CD4-positive, alpha-beta T cell (primary cell): ENCODE measurements around the gene MLYCD. TPM values are rescaled to one million over a fixed set of nuclear protein-coding genes. Genes with fewer than 3 reads are reported as not detected.

Source experiments
- ATAC-seq: fragments of 200-7000 bp; cut with Tn5 transposase; one replicate; pipeline ENCODE4 v1.10.0; 2022; ENCODE audit warnings: mild to moderate bottlenecking; ENCODE audit not compliant: poor library complexity
- CTCF ChIA-PET: fragments of 350-600 bp; sonication (Branson Sonifier 250); formaldehyde crosslinking; loops from one replicate; lab custom pipeline; 2021; ENCODE audit warnings: antibody characterized with exemption, inconsistent platforms; lab: Charles Lee
- POLR2A ChIA-PET: fragments of 350-600 bp; sonication (Branson Sonifier 250); formaldehyde crosslinking; loops from one replicate; lab custom pipeline; 2021; ENCODE audit warnings: antibody characterized with exemption, inconsistent platforms; lab: Charles Lee
- DNase-seq, 14 experiments: peaks; one replicate each; pipeline ENCODE4 v3.0.0-alpha.2; 2013 to 2020; ENCODE audit warnings: mixed read lengths in 2 of 14
- H3K27ac ChIP-seq, 2 donors: one replicate each; pipeline versions ENCODE4 v1.5.1 to v1.7.0; 2013; ENCODE audit warnings: low read length in 2 of 2, low read depth in 1 of 2, mild to moderate bottlenecking in 1 of 2
- H3K27me3 ChIP-seq, 2 experiments: 1 replicate in 1 of 2; 2 replicates in 1 of 2; pipeline versions ENCODE4 v1.6.1 to v1.7.0; 2013; ENCODE audit warnings: low read length in 2 of 2, control low read depth in 1 of 2, mild to moderate bottlenecking in 1 of 2, moderate library complexity in 1 of 2; ENCODE audit not compliant: insufficient read depth in 2 of 2, control insufficient read depth in 1 of 2
- H3K36me3 ChIP-seq: one replicate; pipeline ENCODE4 v1.6.1; 2013; ENCODE audit warnings: low read length, control low read depth; ENCODE audit not compliant: insufficient read depth
- H3K4me1 ChIP-seq: one replicate; pipeline ENCODE4 v1.6.1; 2013; ENCODE audit warnings: low read length, control low read depth; ENCODE audit not compliant: insufficient read depth
- H3K4me3 ChIP-seq: one replicate; pipeline ENCODE4 v1.5.1; 2013; ENCODE audit warnings: mild to moderate bottlenecking, low read length, moderate library complexity
- H3K9me3 ChIP-seq, 2 experiments: 1 replicate in 1 of 2; 2 replicates in 1 of 2; pipeline versions ENCODE4 v1.6.1 to v1.7.0; 2013; ENCODE audit warnings: low read length in 2 of 2, mild to moderate bottlenecking in 2 of 2, control low read depth in 1 of 2, moderate library complexity in 1 of 2; ENCODE audit not compliant: control insufficient read depth in 1 of 2, insufficient read depth in 1 of 2
- H3K27ac Mint-ChIP-seq: one replicate; pipeline ENCODE4 v1.8.0; 2020; ENCODE audit warnings: mixed read lengths
- H3K27me3 Mint-ChIP-seq: one replicate; pipeline ENCODE4 v1.8.0; 2021; ENCODE audit warnings: mixed read lengths
- H3K36me3 Mint-ChIP-seq: one replicate; pipeline ENCODE4 v1.8.0; 2021; ENCODE audit warnings: low read depth, mixed read lengths
- H3K4me1 Mint-ChIP-seq: one replicate; pipeline ENCODE4 v1.8.0; 2021; ENCODE audit warnings: low read depth, mixed read lengths
- H3K4me3 Mint-ChIP-seq: one replicate; pipeline ENCODE4 v1.8.0; 2020; ENCODE audit warnings: mild to moderate bottlenecking, mixed read lengths
- H3K9me3 Mint-ChIP-seq: one replicate; pipeline ENCODE4 v1.8.0; 2020; ENCODE audit warnings: mixed read lengths
- intact Hi-C, 2 experiments: fragments of 100-400 bp; cut with DNase I in 1 of 2; cut with micrococcal nuclease in 1 of 2; formaldehyde crosslinking; loops; one replicate each; pipeline versions ENCODE4 v1.15.1 to v1.9.0; 2023 to 2025; cut with DNase I, micrococcal nuclease
- total RNA-seq, 174 experiments: library from RNA in 2 of 174; stranded (reverse) in 2 of 174; gene quantifications; one replicate each; pipeline ENCODE4 v1.2.3 and lab custom pipeline; 2021 to 2026
- TF ChIP-seq, protein P1 (sequence below): fragments of 200-600 bp; IDR thresholded peaks from one replicate; pipeline ENCODE4 v1.8.0; 2022; ENCODE audit warnings: antibody characterized with exemption, mild to moderate bottlenecking

MLYCD gene
- total RNA-seq, 2 experiments from 2014 or later = 4.7 to 5.3 TPM

DNA sequence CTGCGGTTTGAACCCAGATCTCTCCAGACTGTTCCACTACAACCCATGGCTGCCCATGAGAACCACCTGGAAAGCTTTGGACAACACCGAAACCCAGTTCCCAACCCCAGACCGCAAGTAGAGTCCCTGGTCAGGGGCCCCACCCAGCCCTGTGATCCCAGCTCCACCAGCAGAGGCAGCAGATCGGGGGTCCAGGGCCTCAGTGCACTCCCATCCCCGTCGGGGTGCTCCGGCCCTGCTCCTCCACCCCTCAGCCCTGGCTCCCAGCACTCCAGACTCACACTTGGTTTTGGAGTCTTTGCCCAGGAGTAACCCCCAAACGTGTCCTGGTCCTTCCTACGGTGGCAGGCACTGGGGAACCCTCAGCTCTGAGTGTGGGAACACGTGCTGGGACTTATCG lies 33.4 kb downstream of the MLYCD start:
- H3K27ac ChIP-seq = no peak overlapping the region
- H3K9me3 ChIP-seq = no peaks in the 10 kb centered on the region
- Mint-ChIP-seq H3K4me1 (no peaks in the 10 kb centered on the region), H3K27ac (no peak overlapping the region), H3K4me3 (no peak overlapping the region), H3K9me3 (no peaks in the 10 kb centered on the region), H3K27me3 (no peaks in the 10 kb centered on the region), H3K36me3 (peaks cover 3% of the 10 kb centered on the region)
- no peak overlapping the region for H3K4me3 ChIP-seq
- POLR2A ChIA-PET = no interaction called here
- H3K4me1 ChIP-seq = no peaks in the 10 kb centered on the region
- H3K36me3 ChIP-seq = no peaks in the 10 kb centered on the region
- no peak for ATAC-seq
- CTCF ChIA-PET = no interaction called here
- intact Hi-C loops = no loop called here
- TF ChIP-seq, protein P1, sequence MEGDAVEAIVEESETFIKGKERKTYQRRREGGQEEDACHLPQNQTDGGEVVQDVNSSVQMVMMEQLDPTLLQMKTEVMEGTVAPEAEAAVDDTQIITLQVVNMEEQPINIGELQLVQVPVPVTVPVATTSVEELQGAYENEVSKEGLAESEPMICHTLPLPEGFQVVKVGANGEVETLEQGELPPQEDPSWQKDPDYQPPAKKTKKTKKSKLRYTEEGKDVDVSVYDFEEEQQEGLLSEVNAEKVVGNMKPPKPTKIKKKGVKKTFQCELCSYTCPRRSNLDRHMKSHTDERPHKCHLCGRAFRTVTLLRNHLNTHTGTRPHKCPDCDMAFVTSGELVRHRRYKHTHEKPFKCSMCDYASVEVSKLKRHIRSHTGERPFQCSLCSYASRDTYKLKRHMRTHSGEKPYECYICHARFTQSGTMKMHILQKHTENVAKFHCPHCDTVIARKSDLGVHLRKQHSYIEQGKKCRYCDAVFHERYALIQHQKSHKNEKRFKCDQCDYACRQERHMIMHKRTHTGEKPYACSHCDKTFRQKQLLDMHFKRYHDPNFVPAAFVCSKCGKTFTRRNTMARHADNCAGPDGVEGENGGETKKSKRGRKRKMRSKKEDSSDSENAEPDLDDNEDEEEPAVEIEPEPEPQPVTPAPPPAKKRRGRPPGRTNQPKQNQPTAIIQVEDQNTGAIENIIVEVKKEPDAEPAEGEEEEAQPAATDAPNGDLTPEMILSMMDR = no peak
- no peaks in the 10 kb centered on the region for H3K27me3 ChIP-seq
- no peak for DNase-seq

DNA sequence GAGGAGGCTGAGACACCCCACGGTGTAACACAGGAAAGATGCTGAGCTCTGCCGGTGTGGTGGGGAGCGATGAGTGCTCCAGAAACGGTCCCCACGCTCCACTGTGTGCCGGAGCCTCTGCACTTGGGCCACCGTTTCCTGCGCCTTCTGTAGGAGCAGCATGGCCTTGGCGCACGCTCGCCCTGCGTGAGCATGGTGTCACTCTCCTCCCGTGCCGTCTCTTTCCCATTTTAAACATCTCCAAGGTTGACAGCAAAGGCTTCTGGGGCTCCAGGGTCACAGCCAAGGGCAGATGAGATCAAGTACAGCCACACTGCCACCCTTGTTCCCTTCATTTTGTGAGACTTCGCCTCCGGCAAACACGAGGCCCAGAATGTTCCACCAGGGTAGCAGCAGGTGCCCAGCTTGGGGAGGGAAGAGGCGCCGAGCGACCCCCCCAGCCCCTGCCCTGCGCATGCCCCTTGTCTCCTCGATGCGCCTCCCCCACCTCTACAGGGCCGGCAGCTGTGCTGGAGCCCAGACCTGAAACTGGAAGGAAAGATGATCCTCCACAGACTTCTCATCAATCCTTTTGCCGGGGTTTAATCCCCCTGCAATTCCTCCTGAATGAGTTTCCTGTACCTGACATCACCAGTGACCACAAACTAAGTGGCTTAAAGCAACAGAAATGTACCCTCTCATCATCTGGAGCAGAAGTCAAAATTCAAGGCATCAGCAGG lies 34.2 kb downstream of the MLYCD start:
- DNase-seq (no peak), ATAC-seq (no peak)
- ChIA-PET CTCF (no interaction called here), POLR2A (no interaction called here)
- Histone ChIP-seq H3K36me3 (no peaks in the 10 kb centered on the region), H3K4me1 (no peaks in the 10 kb centered on the region), H3K9me3 (no peaks in the 10 kb centered on the region), H3K27me3 (no peaks in the 10 kb centered on the region), H3K27ac (no peak overlapping the region), H3K4me3 (no peak overlapping the region)
- no peaks in the 10 kb centered on the region for H3K9me3 Mint-ChIP-seq
- no peaks in the 10 kb centered on the region for H3K4me1 Mint-ChIP-seq
- intact Hi-C loops = no loop called here
- no peaks in the 10 kb centered on the region for H3K27me3 Mint-ChIP-seq
- H3K4me3 Mint-ChIP-seq = no peak overlapping the region
- TF ChIP-seq, protein P1 = no peak
- no peak overlapping the region for H3K27ac Mint-ChIP-seq
- H3K36me3 Mint-ChIP-seq = peaks cover 3% of the 10 kb centered on the region

DNA sequence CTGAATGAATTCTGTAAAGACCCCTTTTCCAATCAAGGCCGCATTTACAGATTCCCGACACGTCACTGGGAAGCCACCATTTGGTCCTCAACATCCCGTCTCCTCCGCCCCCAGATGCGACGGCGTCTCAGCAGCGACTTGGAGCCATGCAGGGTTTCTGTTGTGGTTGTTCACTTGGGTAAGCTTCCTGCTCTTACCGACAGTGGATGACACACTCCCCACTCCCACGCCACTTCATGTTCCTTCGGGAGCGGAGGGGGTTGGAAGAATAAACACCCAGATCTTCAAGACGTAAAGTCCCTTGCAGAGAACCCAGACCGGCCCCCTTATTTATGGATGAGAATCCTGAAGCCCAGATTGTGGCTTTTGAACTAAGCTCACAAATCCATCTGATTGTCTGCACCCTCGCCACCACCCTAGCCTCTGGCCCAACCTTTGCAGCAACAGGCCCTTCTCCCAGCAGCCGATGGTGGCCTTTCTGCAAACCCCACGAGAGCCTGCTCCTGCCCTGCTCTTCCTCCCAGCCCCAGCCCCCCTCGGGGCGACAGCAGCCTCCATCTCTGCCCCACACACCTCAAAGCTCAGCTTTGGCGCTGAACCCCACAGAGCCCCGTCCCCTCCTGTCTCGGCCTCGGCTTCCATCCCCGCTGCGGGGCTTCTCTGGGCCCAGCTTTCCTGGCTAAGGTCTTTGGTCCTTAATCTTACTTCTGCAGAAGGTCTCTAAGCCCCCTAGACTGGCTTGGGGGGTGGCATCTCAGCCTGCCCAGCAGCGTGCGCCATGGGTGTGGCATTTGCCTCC lies 35.2 kb downstream of the MLYCD start:
- no peaks in the 10 kb centered on the region for H3K27me3 ChIP-seq
- intact Hi-C loops = no loop called here
- H3K9me3 ChIP-seq = no peaks in the 10 kb centered on the region
- H3K27ac Mint-ChIP-seq = no peak overlapping the region
- TF ChIP-seq, protein P1 = no peak
- H3K4me3 Mint-ChIP-seq = no peak overlapping the region
- no peaks in the 10 kb centered on the region for H3K27me3 Mint-ChIP-seq
- CTCF ChIA-PET = no interaction called here
- no peaks in the 10 kb centered on the region for H3K36me3 ChIP-seq
- peaks cover under 1% of the 10 kb centered on the region for H3K4me1 Mint-ChIP-seq
- ATAC-seq (no peak), DNase-seq (no peak)
- H3K4me3 ChIP-seq = no peak overlapping the region
- H3K36me3 Mint-ChIP-seq = peaks cover 3% of the 10 kb centered on the region
- H3K9me3 Mint-ChIP-seq = no peaks in the 10 kb centered on the region
- H3K27ac ChIP-seq = no peak overlapping the region
- H3K4me1 ChIP-seq = no peaks in the 10 kb centered on the region
- POLR2A ChIA-PET = no interaction called here
